HG03159 (cell line): ENCODE data around the gene MARF1.
"Not testable (repeated sequence)": the region's sequence is repeated elsewhere in the genome, so short reads cannot be mapped to it uniquely, and the experiment has no call there.

ENCODE experiments used
- ATAC-seq: cut with Tn5 transposase; IDR thresholded peaks from one replicate; pipeline ENCODE4 v1.9.1; 2021; ENCODE audit warnings: mild to moderate bottlenecking, moderate library complexity; ENCODE audit not compliant: unreplicated experiment

Gene MARF1

DNA sequence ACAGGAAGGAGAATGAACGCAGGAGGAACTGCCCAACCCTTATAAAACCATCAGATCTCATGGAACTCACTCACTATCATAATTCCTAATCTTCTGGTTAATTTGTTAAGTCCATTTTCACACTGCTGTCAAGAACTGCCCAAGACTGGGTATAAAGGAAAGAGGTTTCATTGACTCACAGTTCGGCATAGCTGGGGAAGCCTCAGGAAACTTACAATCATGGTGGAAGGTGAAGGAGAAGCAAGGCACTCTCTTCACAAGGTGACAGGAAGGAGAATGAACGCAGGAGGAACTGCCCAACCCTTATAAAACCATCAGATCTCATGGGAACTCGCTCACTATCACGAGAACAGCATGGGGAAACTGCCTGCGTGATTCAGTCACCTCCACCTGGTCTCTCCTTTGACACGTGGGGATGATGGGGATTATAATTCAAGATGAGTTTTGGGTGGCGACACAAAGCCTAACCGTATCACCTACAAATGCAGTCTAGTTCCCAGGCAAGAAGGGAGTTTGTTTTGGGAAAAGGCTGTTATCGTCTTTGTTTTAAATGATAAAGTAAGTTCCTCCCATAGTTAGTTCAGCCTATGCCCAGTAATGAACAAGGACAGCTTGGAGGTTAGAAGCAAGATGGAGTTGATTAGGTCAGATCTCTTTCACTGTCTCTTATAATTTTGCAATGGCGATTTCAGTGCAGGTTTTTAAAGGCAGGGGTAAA is 68.9 kb downstream of the MARF1 start:
- ATAC-seq, result not testable (repeated sequence)

DNA sequence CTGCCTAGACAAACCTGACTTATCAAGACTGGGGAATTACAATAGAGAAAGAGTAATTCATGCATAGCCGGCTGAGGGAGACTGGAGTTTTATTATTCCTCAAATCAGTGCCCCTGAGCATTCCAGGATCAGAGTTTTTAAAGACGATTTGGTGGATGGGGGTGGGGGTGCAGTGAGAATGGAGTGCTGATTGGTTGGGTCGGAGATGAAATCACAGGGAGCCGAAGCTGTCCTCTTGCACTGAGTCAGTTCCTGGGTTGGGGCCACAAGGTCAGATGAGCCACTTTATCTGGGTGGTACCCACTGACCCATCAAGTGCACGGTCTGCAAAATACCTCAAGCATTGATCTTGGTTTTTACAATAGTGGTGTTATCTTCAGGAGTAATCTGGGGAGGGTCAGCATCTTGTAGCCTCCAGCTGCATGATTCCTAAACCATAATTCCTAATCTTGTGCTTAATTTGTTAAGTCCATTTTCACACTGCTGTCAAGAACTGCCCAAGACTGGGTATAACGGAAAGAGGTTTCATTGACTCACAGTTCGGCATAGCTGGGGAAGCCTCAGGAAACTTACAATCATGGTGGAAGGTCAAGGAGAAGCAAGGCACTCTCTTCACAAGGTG is 69.6 kb downstream of the MARF1 start:
- ATAC-seq, result no peak

- ATAC-seq, result no peak
These were observed 70.5 kb downstream of the MARF1 start for GRCh38 chr16:15572329-15573001.

GRCh38 chr16:15571557-15571956 is 71.4 kb downstream of the MARF1 start:
- no peak for ATAC-seq

- not testable (repeated sequence) for ATAC-seq
These were observed 72.3 kb downstream of the MARF1 start for GRCh38 chr16:15570666-15571065.

GRCh38 chr16:15567823-15568222 is 75.1 kb downstream of the MARF1 start:
- no peak for ATAC-seq

DNA sequence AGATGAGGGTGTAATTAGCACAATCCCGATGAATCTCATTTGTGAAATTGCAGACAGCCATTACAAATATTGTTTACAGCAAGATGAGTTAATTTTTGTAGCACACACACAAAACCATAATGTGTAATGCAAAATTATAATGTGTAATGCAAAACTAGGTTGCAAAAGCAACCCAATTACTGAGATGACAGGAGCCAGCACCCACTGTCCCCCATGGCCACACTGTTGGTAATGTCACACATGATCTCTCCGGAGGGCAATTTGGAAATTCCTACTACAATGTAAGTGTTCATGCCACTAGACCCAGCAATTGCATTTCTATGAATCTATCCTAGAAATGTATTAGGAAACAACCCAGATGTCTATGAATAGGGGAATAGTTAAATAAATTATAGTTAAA is 76.9 kb downstream of the MARF1 start:
- no peak for ATAC-seq

GRCh38 chr16:15564604-15565339 is 78.2 kb downstream of the MARF1 start:
- ATAC-seq, result no peak

DNA sequence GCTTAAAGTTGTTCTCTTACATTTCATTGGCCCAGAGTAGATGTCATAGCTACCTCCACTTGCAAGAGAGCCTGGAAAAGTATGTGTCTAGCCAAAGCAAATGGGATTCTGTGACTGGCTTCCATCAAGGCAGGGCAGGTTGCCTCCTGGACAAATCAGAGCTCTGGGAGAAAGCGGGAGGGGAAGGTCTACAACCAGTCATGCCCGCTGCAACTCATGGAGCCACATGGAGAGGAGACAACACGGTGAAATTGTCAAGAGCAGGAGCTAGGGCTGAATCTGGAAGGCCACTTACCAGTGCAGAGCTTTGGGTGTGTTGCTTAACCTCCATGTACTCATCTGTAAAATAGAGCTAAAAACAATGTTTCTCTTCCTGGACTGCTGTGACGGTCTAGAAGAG is 83.8 kb downstream of the MARF1 start:
- no peak for ATAC-seq

DNA sequence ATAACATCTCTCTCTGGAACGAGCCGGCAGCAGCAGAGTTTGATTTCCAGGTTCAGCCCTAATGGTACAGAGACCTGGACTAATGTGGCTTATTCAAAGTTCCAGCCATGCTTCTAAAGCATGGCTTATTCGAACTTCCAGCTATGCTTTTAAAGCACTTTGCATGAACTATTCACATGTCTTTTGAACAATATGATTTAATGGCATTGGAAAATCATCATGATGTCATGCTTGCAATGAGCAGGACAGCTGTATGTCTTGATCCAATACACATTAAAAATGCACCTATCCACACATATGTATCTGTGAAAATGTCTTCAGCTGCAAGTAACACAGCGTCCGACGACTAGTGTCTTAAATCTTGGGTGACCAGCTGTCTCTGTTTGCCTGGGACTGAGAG is 85.7 kb downstream of the MARF1 start:
- no peak for ATAC-seq

GRCh38 chr16:15556130-15556529 is 86.8 kb downstream of the MARF1 start:
- ATAC-seq, result no peak

DNA sequence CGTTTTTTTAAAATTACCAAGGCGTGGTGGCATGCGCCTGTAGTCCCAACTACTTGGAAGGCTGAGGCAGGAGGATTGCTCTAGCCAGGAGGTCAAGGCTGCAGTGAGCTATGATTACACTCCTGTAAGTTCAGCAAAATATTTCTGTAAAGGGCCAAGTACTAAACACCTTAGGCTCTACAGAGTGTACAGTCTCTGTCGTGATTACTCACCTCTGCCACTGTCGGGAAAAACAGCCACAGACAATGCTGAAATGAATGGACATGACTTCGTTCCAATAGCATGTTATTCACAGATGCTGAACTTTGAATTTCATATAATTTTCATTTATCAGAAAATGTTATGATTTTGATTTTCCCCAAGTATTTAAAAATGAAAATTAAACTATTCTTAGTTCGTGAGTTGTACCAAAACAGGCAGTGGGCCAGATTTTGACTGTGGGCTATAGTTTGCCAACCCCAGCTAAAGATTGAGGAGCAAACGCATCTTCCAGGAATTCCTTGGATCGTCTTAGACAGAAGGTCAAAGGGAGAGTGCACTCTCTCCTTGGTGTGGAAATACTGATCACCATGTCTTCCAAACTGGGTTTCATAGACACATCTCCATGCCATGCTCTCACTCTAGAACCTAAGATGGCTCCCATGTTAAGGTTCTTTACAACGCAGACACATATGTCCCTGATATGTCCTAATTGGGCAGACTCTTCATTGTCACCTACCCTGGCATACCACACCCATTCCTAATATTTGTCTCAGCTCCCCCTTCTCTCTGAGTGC is 89.5 kb downstream of the MARF1 start:
- ATAC-seq, result no peak

- no peak for ATAC-seq
These were observed 90.4 kb downstream of the MARF1 start for GRCh38 chr16:15552507-15552906.

GRCh38 chr16:15548482-15548891 is 94.5 kb downstream of the MARF1 start:
- no peak for ATAC-seq

GRCh38 chr16:15547768-15548096 is 95.2 kb downstream of the MARF1 start:
- ATAC-seq, result no peak

DNA sequence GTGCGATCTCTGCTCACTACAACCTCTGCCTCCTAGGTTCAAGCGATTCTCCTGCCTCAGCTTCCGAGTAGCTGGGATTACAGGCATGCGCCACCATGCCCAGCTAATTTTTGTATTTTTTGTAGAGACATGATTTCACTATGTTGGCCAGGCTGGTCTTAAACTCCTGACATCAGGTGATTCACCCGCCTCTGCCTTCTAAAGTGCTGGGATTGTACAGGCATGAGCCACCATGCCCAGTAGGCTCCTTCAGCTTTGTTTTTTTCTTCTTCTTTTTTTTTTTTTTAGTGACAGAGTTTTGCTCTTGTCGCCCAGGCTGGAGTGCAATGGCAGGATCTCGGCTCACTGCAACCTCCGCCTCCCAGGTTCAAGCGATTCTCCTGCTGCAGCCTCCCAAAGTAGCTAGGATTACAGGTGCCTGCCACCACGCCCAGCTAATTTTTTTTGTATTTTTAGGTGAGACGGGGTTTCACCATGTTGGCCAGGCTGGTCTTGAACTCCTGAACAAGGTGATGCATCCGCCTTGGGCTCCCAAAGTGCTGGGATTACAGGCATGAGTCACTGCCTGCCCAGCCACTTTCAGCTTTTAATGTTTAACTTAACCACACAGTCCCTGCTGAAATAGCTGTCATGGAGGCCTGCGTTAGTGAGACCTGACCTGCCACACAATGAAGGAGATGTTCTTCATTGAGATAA is 95.7 kb downstream of the MARF1 start:
- ATAC-seq, result not testable (repeated sequence)

- ATAC-seq, result no peak
These were observed 97.4 kb downstream of the MARF1 start for GRCh38 chr16:15545544-15545943.

DNA sequence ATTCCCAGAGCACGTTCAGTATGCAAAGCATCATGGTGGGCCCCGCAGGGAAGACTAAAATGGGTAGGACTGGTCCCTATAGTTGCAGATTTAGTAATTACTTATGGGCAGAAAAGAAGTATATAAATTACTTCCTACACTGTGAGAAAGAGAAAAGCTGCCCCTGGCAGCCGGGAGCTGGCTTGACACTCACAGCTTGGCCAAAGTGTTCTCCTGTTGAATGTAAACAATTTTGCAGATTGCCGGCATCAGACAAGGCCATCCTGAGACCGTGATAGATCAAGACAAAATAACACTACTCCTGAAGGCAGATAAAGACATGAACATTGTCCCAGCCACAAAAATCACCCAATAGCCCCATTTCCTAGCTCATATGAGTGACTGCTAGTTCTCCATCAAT is 98.5 kb downstream of the MARF1 start:
- no peak for ATAC-seq
